NCI-H82 treated with DMSO at 0.1 percent for 48 hours (cell line): Measurements from ENCODE around the gene CNNM3.
"Not testable (repeated sequence)": the region's sequence is repeated elsewhere in the genome, so short reads cannot be mapped to it uniquely, and the experiment has no call there.

ENCODE experiments used
- DNase-seq: peaks from one replicate; lab custom pipeline; 2025; ENCODE audit not compliant: unreplicated experiment; lab: John Stamatoyannopoulos, UW

The CNNM3 gene

GRCh38 chr2:96860065-96861029 lies 44.3 kb downstream of the CNNM3 start:
- DNase-seq = no peak

- no peak for DNase-seq
Observed at GRCh38 chr2:96861074-96861473, 45.0 kb downstream of the CNNM3 start.

GRCh38 chr2:96863056-96863455 lies 47.0 kb downstream of the CNNM3 start:
- DNase-seq = not testable (repeated sequence)

- no peak for DNase-seq
Observed at GRCh38 chr2:96863575-96864342, 47.7 kb downstream of the CNNM3 start.

GRCh38 chr2:96864343-96865091 lies 48.4 kb downstream of the CNNM3 start:
- no peak for DNase-seq

GRCh38 chr2:96865654-96866053 lies 49.6 kb downstream of the CNNM3 start:
- no peak for DNase-seq

- DNase-seq = no peak
Observed at GRCh38 chr2:96866149-96866548, 50.1 kb downstream of the CNNM3 start.

GRCh38 chr2:96866586-96866985 lies 50.5 kb downstream of the CNNM3 start:
- no peak for DNase-seq

GRCh38 chr2:96866986-96867755 lies 51.1 kb downstream of the CNNM3 start:
- DNase-seq = no peak

- DNase-seq = no peak
Observed at GRCh38 chr2:96867756-96868554, 51.9 kb downstream of the CNNM3 start.

- peak; percentile 22 for DNase-seq
Observed at GRCh38 chr2:96868555-96869280, 52.6 kb downstream of the CNNM3 start.

GRCh38 chr2:96869281-96869821 lies 53.3 kb downstream of the CNNM3 start:
- no peak for DNase-seq

- no peak for DNase-seq
Observed at GRCh38 chr2:96869822-96870625, 54.0 kb downstream of the CNNM3 start, which contains the start of gene SEMA4C. SEMA4C (minus strand) TSS chr2:96870080; CDS start chr2:96867886, 2,194 bp downstream.

GRCh38 chr2:96870626-96871255 lies 54.7 kb downstream of the CNNM3 start:
- DNase-seq = no peak

- DNase-seq = no peak
Observed at GRCh38 chr2:96872591-96873349, 56.7 kb downstream of the CNNM3 start.

- no peak for DNase-seq
Observed at GRCh38 chr2:96873651-96874096, 57.6 kb downstream of the CNNM3 start.
